Heart left ventricle (tissue), 16 donors: ENCODE measurements around the gene ERCC6L2. TPM values are rescaled to one million over a fixed set of nuclear protein-coding genes. Genes with fewer than 3 reads are reported as not detected.

Experiments used
- ATAC-seq, 4 donors: fragments of 200-7000 bp; cut with Tn5 transposase; one replicate each; pipeline ENCODE4 v1.9.1; 2020 to 2022; ENCODE audit warnings: moderate library complexity in 4 of 4, mild to moderate bottlenecking in 3 of 4, moderate number of reproducible peaks in 1 of 4
- DNase-seq, 5 donors: peaks; one replicate each; pipeline ENCODE4 v3.0.0-alpha.2; 2020
- H3K27ac ChIP-seq, 12 donors: fragments of 200-600 bp; sonication (generic) in 4 of 12; one replicate each; pipeline versions ENCODE4 v1.5.0 to v1.8.0; 2016 to 2022; ENCODE audit warnings: mild to moderate bottlenecking in 2 of 12
- H3K27me3 ChIP-seq, 9 donors: fragments of 200-600 bp; sonication (generic) in 2 of 9; one replicate each; pipeline versions ENCODE4 v1.5.1 to v1.8.0; 2016 to 2022; ENCODE audit warnings: mild to moderate bottlenecking in 3 of 9
- H3K36me3 ChIP-seq, 9 donors: fragments of 200-600 bp; sonication (generic) in 2 of 9; one replicate each; pipeline versions ENCODE4 v1.5.0 to v1.8.0; 2018 to 2022; ENCODE audit warnings: mild to moderate bottlenecking in 2 of 9
- H3K4me1 ChIP-seq, 12 donors: fragments of 200-600 bp; sonication (generic) in 4 of 12; one replicate each; pipeline versions ENCODE4 v1.5.0 to v1.8.0; 2016 to 2022; ENCODE audit warnings: mild to moderate bottlenecking in 3 of 12
- H3K4me3 ChIP-seq, 12 donors: fragments of 200-600 bp; sonication (generic) in 4 of 12; one replicate each; pipeline versions ENCODE4 v1.5.0 to v1.8.0; 2017 to 2022; ENCODE audit warnings: mild to moderate bottlenecking in 9 of 12, moderate library complexity in 4 of 12
- H3K9me3 ChIP-seq, 12 donors: fragments of 200-600 bp; sonication (generic) in 4 of 12; one replicate each; pipeline versions ENCODE4 v1.5.0 to v1.8.0; 2016 to 2022; ENCODE audit warnings: mild to moderate bottlenecking in 1 of 12
- POLR2A ChIP-seq, 2 donors: fragments of 450-650 bp; IDR thresholded peaks; one replicate each; pipeline ENCODE4 v1.6.1; 2017; ENCODE audit warnings: antibody characterized with exemption in 2 of 2, mild to moderate bottlenecking in 2 of 2, moderate library complexity in 2 of 2
- WGBS, 4 donors: extraction: QIAGEN DNeasy Blood & Tissue Kit in 2 of 4; methylation state at CpG; one replicate each; pipeline versions ENCODE4 v1.1.5 to v1.1.7; 2013 to 2018; 5-methylcytosine and 5-hydroxymethylcytosine counted together
- intact Hi-C, 10 donors: fragments of 100-400 bp; cut with DNase I; formaldehyde crosslinking; loops; one replicate each; pipeline versions ENCODE4 v1.11.1 to v1.14.2; 2022
- long read RNA-seq, 3 donors: library from polyadenylated mRNA; unstranded; transcript quantifications; one replicate each; pipeline ENCODE4 v2.0.0, GENCODE V29; 2020 to 2021
- polyA plus RNA-seq, 2 donors: library from polyadenylated mRNA; stranded (reverse); fragments of 200-250 nt; gene quantifications; one replicate each; pipeline ENCODE4 v1.2.3, GENCODE V29; 2013
- total RNA-seq, 9 donors: library from RNA; depleted of rRNA in 2 of 9; stranded (reverse); fragments of >200 nt in 2 of 9; fragmentation: NEBNext Ultra II Directional in 3 of 9; extraction: Animal tissue kit (Norgen Biotek cat#: 25700) in 3 of 9; gene quantifications; one replicate each; pipeline versions ENCODE4 v1.1.0 to v1.2.4, GENCODE V29; 2016 to 2023
- TF ChIP-seq, protein P1 (sequence below), 12 donors: fragments of 200-600 bp; sonication (generic) in 4 of 12; IDR thresholded peaks; one replicate each; pipeline versions ENCODE4 v1.5.0 to v1.8.0; 2018 to 2022; ENCODE audit warnings: antibody characterized with exemption in 12 of 12, mild to moderate bottlenecking in 5 of 12
- donor health status: ischemic (EF 13 %, LVEDD 7.1; RV severe dilation, severe dysfunction).
- donor health status: healthy with polysubstance abuse.
- donor health status: DM: no; HTN: yes; CAD: no.
- donor health status: DM: no; HTN: no; CAD: no.
- donor health status: ischemic (EF 25% LVEDD 6.9; RV normal size, moderate dysfunction).
- donor health status: ischemic (EF 25% LVEDD 5.7; RV mildly dilated, moderate dysfunction).
- donor health status: healthy.
- donor health status: DM: yes; HTN: yes; CAD: no.
- donor health status: ischemic (EF 35%, LVEDD 5.7; RV mildly dilated, moderate dysfunction).
- donor health status: nonischemic (EF 11% LVEDD 7.7; RV severe dilation, severe dysfunction).
- donor health status: DM: yes; HTN: yes; CAD: no.
- donor health status: PGD.
- donor health status: ischemic (EF 29% LVEDD 5.4; RV normal size, mild dysfunction).
- donor health status: nonischemic (EF 23%, LVEDD 6.1; RV moderate dilation, normal function).

Gene ERCC6L2, protein sequence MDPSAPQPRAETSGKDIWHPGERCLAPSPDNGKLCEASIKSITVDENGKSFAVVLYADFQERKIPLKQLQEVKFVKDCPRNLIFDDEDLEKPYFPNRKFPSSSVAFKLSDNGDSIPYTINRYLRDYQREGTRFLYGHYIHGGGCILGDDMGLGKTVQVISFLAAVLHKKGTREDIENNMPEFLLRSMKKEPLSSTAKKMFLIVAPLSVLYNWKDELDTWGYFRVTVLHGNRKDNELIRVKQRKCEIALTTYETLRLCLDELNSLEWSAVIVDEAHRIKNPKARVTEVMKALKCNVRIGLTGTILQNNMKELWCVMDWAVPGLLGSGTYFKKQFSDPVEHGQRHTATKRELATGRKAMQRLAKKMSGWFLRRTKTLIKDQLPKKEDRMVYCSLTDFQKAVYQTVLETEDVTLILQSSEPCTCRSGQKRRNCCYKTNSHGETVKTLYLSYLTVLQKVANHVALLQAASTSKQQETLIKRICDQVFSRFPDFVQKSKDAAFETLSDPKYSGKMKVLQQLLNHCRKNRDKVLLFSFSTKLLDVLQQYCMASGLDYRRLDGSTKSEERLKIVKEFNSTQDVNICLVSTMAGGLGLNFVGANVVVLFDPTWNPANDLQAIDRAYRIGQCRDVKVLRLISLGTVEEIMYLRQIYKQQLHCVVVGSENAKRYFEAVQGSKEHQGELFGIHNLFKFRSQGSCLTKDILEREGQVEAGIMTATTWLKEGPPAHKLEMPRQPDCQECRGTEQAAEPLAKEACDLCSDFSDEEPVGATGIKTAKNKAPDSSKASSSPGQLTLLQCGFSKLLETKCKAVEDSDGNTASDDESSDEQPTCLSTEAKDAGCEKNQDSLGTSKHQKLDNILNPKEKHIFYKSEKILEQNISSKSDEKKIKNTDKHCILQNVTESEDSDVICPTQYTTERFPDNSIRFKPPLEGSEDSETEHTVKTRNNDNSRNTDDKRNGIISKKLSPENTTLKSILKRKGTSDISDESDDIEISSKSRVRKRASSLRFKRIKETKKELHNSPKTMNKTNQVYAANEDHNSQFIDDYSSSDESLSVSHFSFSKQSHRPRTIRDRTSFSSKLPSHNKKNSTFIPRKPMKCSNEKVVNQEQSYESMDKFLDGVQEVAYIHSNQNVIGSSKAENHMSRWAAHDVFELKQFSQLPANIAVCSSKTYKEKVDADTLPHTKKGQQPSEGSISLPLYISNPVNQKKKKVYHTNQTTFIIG (N-terminal part only)
- total RNA-seq: 10 to 100 TPM; 21.3 to 46.8 (median 27.6) TPM
- 10 to 100 TPM in 1 of 2 donors, 1 to 10 TPM in 1; 4.0 to 11.5 TPM for polyA plus RNA-seq
- long read RNA-seq, donor 1, partial matches to known transcripts: 1 of 14 reads
- long read RNA-seq, donor 1, other reads (novel, unspliced or antisense): 13 of 14 reads
- long read RNA-seq, donor 2, partial matches to known transcripts: 2 of 35 reads
- long read RNA-seq, donor 2, other reads (novel, unspliced or antisense): 33 of 35 reads
- long read RNA-seq, donor 3, partial matches to known transcripts: 0 of 8 reads
- long read RNA-seq, donor 3, other reads (novel, unspliced or antisense): 8 of 8 reads

DNA sequence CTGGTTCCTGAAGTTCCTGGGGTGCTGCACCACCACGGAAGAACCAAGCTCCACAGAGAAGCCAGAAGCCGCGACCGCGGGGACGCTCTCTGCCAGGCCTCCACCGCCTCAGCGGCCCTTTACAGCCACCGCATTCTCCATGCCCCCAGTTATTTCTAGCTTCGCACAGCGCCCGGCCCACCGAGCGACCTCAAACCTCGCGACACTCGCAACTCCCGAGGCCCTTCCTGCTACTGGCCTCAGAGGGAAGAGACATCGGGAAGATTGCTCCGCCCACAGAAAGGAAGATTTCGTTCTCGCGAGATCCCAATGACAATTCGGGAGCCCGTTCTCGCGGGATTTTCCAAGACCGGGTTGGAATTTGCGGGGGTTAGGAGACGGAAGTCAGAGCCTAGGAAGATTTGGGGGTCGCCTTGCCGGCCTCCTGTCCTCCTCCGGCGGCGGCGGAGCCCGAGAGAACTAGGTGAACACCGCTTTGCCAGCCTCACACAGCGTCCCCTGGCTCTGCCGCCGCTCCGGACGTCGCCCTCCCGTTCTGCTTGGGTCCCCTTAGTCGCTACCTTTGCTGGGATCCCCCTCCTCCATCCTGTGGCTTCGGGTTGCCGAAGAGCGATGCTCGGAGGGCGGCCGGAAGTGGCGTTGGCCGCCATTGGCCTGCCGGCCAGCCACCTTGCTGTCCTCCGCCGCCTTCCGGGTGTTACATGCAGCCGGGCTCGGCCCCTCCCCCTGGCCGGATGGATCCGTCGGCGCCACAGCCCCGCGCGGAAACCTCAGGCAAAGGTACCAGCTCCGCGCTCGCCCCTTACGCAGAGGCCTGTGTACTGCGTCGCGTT is at the start of gene ERCC6L2:
Gene ERCC6L2, plus strand, starts transcription at position 387 of the 833 bp plus-strand sequence. Its CDS starts 348 bp downstream, at position 735.
- peak within 1 kb of the TSS in 2 of 12 donors; percentile 62 to 78 for H3K4me3 ChIP-seq
- no peaks in the 10 kb centered on the region for H3K9me3 ChIP-seq
- peaks cover 0 to 14% (median 0%) of the 10 kb centered on the region in 9 donors for H3K36me3 ChIP-seq
- TF ChIP-seq POLR2A (IDR thresholded peaks at IDR 0.05): peak in 1 of 2 donors; percentile 68
- TF ChIP-seq, protein P1, sequence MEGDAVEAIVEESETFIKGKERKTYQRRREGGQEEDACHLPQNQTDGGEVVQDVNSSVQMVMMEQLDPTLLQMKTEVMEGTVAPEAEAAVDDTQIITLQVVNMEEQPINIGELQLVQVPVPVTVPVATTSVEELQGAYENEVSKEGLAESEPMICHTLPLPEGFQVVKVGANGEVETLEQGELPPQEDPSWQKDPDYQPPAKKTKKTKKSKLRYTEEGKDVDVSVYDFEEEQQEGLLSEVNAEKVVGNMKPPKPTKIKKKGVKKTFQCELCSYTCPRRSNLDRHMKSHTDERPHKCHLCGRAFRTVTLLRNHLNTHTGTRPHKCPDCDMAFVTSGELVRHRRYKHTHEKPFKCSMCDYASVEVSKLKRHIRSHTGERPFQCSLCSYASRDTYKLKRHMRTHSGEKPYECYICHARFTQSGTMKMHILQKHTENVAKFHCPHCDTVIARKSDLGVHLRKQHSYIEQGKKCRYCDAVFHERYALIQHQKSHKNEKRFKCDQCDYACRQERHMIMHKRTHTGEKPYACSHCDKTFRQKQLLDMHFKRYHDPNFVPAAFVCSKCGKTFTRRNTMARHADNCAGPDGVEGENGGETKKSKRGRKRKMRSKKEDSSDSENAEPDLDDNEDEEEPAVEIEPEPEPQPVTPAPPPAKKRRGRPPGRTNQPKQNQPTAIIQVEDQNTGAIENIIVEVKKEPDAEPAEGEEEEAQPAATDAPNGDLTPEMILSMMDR (IDR thresholded peaks at IDR 0.05): peak in 3 of 12 donors; percentile 6 to 16 (median 15)
- peak within 1 kb of the TSS in 4 of 12 donors; percentile 98 to 100 (median 99) for H3K27ac ChIP-seq
- no peaks in the 10 kb centered on the region for H3K27me3 ChIP-seq
- H3K4me1 ChIP-seq: peaks cover 0 to 27% (median 20%) of the 10 kb centered on the region in 12 donors
- intact Hi-C loops: loop anchor here (2.0 to 10.0 kb wide), 7 partner anchors 148 to 561 kb away; partner anchors contain the start of genes PTCH1 (in 2 of the 10) and FANCC (in 1 of the 10)
- 0 to 2% (median 0%) methylated on average over 37 to 74 of the region's 74 CpGs for WGBS, 4 donors
- DNase-seq (peak; percentile 95 to 97 (median 96)), ATAC-seq (peak; percentile 97 to 98 (median 97))

DNA sequence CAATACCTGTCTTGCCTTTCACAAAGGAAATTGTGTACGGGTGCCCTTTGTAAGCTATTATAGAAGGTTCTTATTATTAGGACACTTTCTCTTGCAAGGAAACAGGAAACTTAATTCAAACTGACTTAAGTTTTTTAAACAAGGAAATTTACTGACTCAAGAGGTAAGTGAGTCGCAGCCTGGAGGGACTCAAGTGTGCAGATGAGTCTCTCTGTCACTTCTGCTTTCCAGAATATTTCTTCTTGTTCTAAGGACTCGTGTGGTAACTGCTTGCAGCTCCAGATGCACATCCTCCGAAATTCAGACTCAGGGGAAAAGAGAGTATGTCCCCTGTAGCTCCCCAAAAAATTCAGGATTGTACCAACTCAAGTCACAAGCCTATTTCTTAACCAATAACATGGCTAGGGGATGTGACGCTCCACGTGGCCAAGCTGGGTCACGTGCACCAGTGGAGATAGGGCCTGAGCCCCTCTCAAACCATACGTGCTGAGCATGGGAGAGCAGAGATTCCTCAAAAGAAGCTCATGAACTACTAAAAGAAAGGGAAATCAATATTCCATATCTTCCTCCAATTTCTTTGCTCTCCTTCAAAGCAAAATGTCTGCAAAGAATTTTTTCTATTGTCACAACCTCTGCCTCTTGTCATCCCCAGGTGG is 49.2 kb upstream of the ERCC6L2 start:
- no peaks in the 10 kb centered on the region for H3K4me1 ChIP-seq
- no peaks in the 10 kb centered on the region for H3K36me3 ChIP-seq
- TF ChIP-seq, protein P1 (IDR thresholded peaks at IDR 0.05): no peak
- H3K4me3 ChIP-seq: no peak overlapping the region
- whole genome bisulfite sequencing, 4 donors: 82 to 89% (median 83%) methylated on average over 8 of the region's 8 CpGs
- intact Hi-C loops: no loop called here
- H3K27ac ChIP-seq: no peak overlapping the region
- DNase-seq: no peak
- no peaks in the 10 kb centered on the region for H3K27me3 ChIP-seq
- no peak for ATAC-seq
- no peaks in the 10 kb centered on the region for H3K9me3 ChIP-seq

DNA sequence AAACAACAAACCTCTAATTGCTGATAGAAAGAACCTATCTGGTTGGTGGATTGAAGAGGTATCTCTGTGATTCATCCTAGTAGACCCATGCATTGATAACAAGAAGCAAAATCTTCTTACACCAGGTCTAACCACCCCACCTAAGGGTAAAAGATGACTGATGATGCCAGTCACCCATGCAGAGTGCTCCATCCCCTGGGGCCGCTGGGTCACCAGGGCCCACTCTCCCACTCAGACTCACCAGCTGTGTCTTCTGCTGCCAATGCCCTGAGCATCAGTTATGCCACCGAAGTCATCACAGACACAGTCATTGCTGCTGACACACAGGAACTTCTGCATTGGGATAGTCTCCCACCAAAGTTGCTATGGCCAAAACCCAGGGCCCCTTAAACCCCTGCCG is 44.7 kb upstream of the ERCC6L2 start:
- no peak for ATAC-seq
- 88 to 100% (median 98%) methylated on average over 2 to 3 of the region's 3 CpGs for WGBS, 4 donors

More for the DNA sequence above, 44.7 kb upstream of the ERCC6L2 start:
- no peak for TF ChIP-seq POLR2A (IDR thresholded peaks at IDR 0.05)
- TF ChIP-seq, protein P1 (IDR thresholded peaks at IDR 0.05): no peak
- Histone ChIP-seq H3K9me3 (no peaks in the 10 kb centered on the region), H3K4me3 (no peak overlapping the region), H3K4me1 (no peaks in the 10 kb centered on the region), H3K27me3 (no peaks in the 10 kb centered on the region), H3K36me3 (no peaks in the 10 kb centered on the region), H3K27ac (no peak overlapping the region)
- intact Hi-C loops: no loop called here
- no peak for DNase-seq
